HepG2 (cell line): Measurements from ENCODE around the gene HES7. TPM values are rescaled to one million over a fixed set of nuclear protein-coding genes. Genes with fewer than 3 reads are reported as not detected.

Experiments
- ARNTL ChIP-seq: sonication (generic); formaldehyde crosslinking; IDR thresholded peaks from 2 replicates; pipeline ENCODE4 v1.4.0; 2020; ENCODE audit warnings: mild to moderate bottlenecking, missing genetic modification reagents
- MED8 ChIP-seq: sonication (generic); formaldehyde crosslinking; IDR thresholded peaks from 2 replicates; pipeline ENCODE4 v1.8.1; 2023; ENCODE audit warnings: mild to moderate bottlenecking, missing genetic modification reagents; ENCODE audit not compliant: insufficient replicate concordance
- MTERF4 ChIP-seq: sonication (generic); formaldehyde crosslinking; IDR thresholded peaks from 2 replicates; pipeline ENCODE4 v1.8.0; 2023; ENCODE audit warnings: mild to moderate bottlenecking, missing genetic modification reagents
- PRMT3 ChIP-seq: sonication (generic); formaldehyde crosslinking; IDR thresholded peaks from 2 replicates; pipeline ENCODE4 v1.8.1; 2022; ENCODE audit warnings: low read depth, mild to moderate bottlenecking, moderate library complexity, missing genetic modification reagents, borderline replicate concordance
- PRPF4 ChIP-seq: fragments of 200-400 bp; formaldehyde crosslinking; IDR thresholded peaks from 2 replicates; pipeline ENCODE4 v1.6.1; 2016; ENCODE audit warnings: low read length, low read depth; ENCODE audit not compliant: poor library complexity, severe bottlenecking
- SCMH1 ChIP-seq: sonication (generic); formaldehyde crosslinking; IDR thresholded peaks from 2 replicates; pipeline ENCODE4 v1.9.0; 2021; ENCODE audit warnings: missing genetic modification reagents, mild to moderate bottlenecking, borderline replicate concordance
- TOPORS ChIP-seq: sonication (generic); formaldehyde crosslinking; IDR thresholded peaks from 2 replicates; pipeline ENCODE4 v1.8.0; 2023; ENCODE audit warnings: mild to moderate bottlenecking, missing genetic modification reagents
- ZBTB25 ChIP-seq: IDR thresholded peaks from 2 replicates; pipeline ENCODE4 v1.6.1; 2018; ENCODE audit warnings: missing genetic modification reagents
- ZHX2 ChIP-seq, 2 experiments: sonication (generic) in 1 of 2; formaldehyde crosslinking in 1 of 2; IDR thresholded peaks; 2 replicates each; pipeline versions ENCODE4 v1.6.1 to v1.9.0; 2014 to 2022; ENCODE audit warnings: antibody characterized with exemption in 1 of 2, borderline replicate concordance in 1 of 2, inconsistent platforms in 1 of 2, low read depth in 1 of 2, missing genetic modification reagents in 1 of 2
- ZNF230 ChIP-seq: sonication (generic); formaldehyde crosslinking; IDR thresholded peaks from 2 replicates; pipeline ENCODE4 v1.4.0; 2020; ENCODE audit warnings: mild to moderate bottlenecking, missing genetic modification reagents
- ZNF549 ChIP-seq: sonication (generic); formaldehyde crosslinking; IDR thresholded peaks from 2 replicates; pipeline ENCODE4 v1.5.0; 2020; ENCODE audit warnings: missing genetic modification reagents
- ZNF574 ChIP-seq: sonication (generic); formaldehyde crosslinking; IDR thresholded peaks from 2 replicates; pipeline ENCODE4 v1.4.0; 2020; ENCODE audit warnings: missing genetic modification reagents
- ZNF614 ChIP-seq: IDR thresholded peaks from 2 replicates; pipeline ENCODE4 v1.6.1; 2018; ENCODE audit warnings: missing biosample characterization, missing genetic modification reagents, inconsistent platforms, borderline replicate concordance
- ZNF616 ChIP-seq: sonication (generic); formaldehyde crosslinking; IDR thresholded peaks from 2 replicates; pipeline ENCODE4 v1.5.0; 2020; ENCODE audit warnings: low read depth, mild to moderate bottlenecking, missing genetic modification reagents
- ZNF619 ChIP-seq: sonication (generic); formaldehyde crosslinking; IDR thresholded peaks from 2 replicates; pipeline ENCODE4 v1.4.0; 2020; ENCODE audit warnings: mild to moderate bottlenecking, missing genetic modification reagents
- ZNF841 ChIP-seq: sonication (generic); formaldehyde crosslinking; IDR thresholded peaks from 2 replicates; pipeline ENCODE4 v1.8.1; 2023; ENCODE audit warnings: missing genetic modification reagents, borderline replicate concordance
- ZSCAN31 ChIP-seq: sonication (generic); formaldehyde crosslinking; IDR thresholded peaks from 2 replicates; pipeline ENCODE4 v1.5.0; 2020; ENCODE audit warnings: low read depth, mild to moderate bottlenecking, missing genetic modification reagents
- polyA plus RNA-seq, 8 experiments: library from polyadenylated mRNA; depleted of rRNA in 3 of 8; stranded (reverse) in 7 of 8; unstranded in 1 of 8; fragments of >200 nt; fragmentation: Illumina TruSeq in 4 of 8; extraction: Trizol in 4 of 8; gene quantifications; 2 replicates each; pipeline versions ENCODE4 v1.2.1 to v1.2.3, GENCODE V29; 2011 to 2016; ENCODE audit warnings: low read depth in 4 of 8, missing spikeins in 1 of 8, mixed read lengths in 1 of 8; ENCODE audit not compliant: insufficient read depth in 1 of 8
- total RNA-seq, 5 experiments: library from RNA; depleted of rRNA; stranded (reverse); fragments of >200 nt; fragmentation: Illumina TruSeq; extraction: Trizol; gene quantifications; 2 replicates each; pipeline ENCODE4 v1.2.3, GENCODE V29; 2016; ENCODE audit warnings: low read depth in 1 of 5

Gene HES7
- total and polyA plus RNA-seq, 2 of the 13 experiments (the other 11 are each of a cell fraction or from before 2014, with no cell fraction given), result not detected

GRCh38 chr17:8120520-8121406, 3.1 kb downstream of the HES7 start (continued):
- no peak; the same call in 1 of the 2 replicates for TF ChIP-seq ZHX2 (IDR thresholded peaks at IDR 0.05; ENCODE audit: low read depth)
- TF ChIP-seq ZHX2 (CRISPR knock-in tag; IDR thresholded peaks at IDR 0.05; ENCODE audit: borderline replicate concordance), result no peak
- TF ChIP-seq ZSCAN31 (CRISPR knock-in tag), result no peak
- TF ChIP-seq ZNF230 (CRISPR knock-in tag), result no peak
- TF ChIP-seq ZNF549, result no peak
- TF ChIP-seq ARNTL (CRISPR knock-in tag), result no peak
- no peak for TF ChIP-seq ZNF619 (CRISPR knock-in tag)
- TF ChIP-seq PRMT3 (CRISPR knock-in tag), result no peak
- peak; percentile 1; the same call in 1 of the 2 replicates for TF ChIP-seq ZBTB25
- TF ChIP-seq ZNF614 (CRISPR knock-in tag), result no peak; the same call in 1 of the 2 replicates
- no peak for TF ChIP-seq ZNF574 (CRISPR knock-in tag)
- no peak for TF ChIP-seq SCMH1 (CRISPR knock-in tag)
- TF ChIP-seq MED8, result no peak
- peak; percentile 57 for TF ChIP-seq PRPF4
- no peak for TF ChIP-seq ZNF841
- TF ChIP-seq TOPORS (CRISPR knock-in tag), result 0 out of 2 replicates have a peak, but pooled peaks have one; percentile 25
- no peak for TF ChIP-seq ZNF616 (CRISPR knock-in tag)
- TF ChIP-seq MTERF4 (CRISPR knock-in tag), result no peak
